ENCODE measurements around the gene MICU2. TPM values are rescaled to one million over a fixed set of nuclear protein-coding genes. Genes with fewer than 3 reads are reported as not detected.

The MICU2 gene, protein sequence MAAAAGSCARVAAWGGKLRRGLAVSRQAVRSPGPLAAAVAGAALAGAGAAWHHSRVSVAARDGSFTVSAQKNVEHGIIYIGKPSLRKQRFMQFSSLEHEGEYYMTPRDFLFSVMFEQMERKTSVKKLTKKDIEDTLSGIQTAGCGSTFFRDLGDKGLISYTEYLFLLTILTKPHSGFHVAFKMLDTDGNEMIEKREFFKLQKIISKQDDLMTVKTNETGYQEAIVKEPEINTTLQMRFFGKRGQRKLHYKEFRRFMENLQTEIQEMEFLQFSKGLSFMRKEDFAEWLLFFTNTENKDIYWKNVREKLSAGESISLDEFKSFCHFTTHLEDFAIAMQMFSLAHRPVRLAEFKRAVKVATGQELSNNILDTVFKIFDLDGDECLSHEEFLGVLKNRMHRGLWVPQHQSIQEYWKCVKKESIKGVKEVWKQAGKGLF
- total RNA-seq (10 to 100 TPM; 23.1 to 51.0 (median 37.5) TPM), polyA plus RNA-seq (100 to 1,000 TPM in 1 of 3 donors, 10 to 100 TPM in 2; 45.9 to 104 (median 68.5) TPM)

DNA sequence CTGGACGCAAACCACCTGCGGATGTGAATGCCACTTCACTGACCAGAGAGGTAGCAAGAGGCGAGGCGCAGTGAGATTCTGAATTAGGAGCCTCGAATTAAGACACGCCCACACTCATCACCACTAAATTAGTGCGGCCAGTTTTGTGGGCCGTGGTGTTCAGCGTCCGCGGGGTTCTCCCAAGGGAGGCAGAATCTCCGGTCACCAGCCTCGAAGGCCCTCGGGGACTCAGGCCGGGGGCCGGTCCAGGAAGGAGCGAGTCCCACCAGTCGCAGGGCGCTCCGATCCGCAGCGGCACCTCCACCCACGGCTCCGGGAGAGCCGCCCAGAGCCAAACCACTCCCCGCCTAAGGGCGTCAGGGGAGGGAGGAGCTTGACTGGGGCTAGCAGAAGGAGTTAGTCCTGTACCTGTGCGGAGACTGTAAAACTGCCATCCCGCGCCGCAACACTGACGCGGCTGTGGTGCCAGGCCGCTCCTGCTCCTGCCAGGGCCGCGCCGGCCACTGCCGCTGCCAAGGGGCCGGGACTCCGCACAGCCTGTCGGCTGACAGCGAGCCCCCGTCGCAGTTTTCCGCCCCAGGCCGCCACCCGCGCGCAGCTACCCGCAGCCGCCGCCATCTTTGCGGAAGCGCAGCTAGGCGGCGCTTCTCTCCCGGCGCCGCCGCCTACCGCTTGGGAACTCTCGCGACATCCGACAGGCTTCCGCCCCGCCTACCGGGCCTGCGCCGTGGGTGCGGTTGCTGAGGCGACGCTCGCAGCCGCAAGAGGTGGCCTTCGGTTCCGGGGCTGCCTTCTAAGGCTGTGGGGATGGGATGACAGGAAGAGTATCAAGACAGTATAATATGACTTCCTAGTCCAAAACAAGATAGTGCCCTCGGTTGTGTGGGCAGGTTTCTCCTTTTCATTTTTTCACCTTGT lies at the start of gene MICU2:
Gene MICU2 (minus strand): TSS at position 640 of the 918 bp plus-strand sequence. CDS start 22 bp downstream, at position 618.
- H3K36me3 ChIP-seq = no peaks in the 10 kb centered on the region
- intact Hi-C loops (cut with DNase I) = loop anchor here (10.0 kb wide), 2 partner anchors 429 to 1321 kb away; partner anchors contain the start of genes MRPL57 and SKA3
- H3K4me1 ChIP-seq = peaks cover 0 to 9% (median 7%) of the 10 kb centered on the region in 4 donors
- DNase-seq = peak; percentile 96
- WGBS, 2 donors = 0% methylated on average over 77 of the region's 77 CpGs
- H3K9me3 ChIP-seq = no peaks in the 10 kb centered on the region
- peak within 1 kb of the TSS; percentile 83 to 90 (median 89) for H3K4me3 ChIP-seq
- H3K27me3 ChIP-seq = no peaks in the 10 kb centered on the region
- peak within 1 kb of the TSS; percentile 97 to 99 (median 98) for H3K27ac ChIP-seq
- TF ChIP-seq EP300 (IDR thresholded peaks at IDR 0.05) = no peak
- peak; percentile 57 to 84 for TF ChIP-seq POLR2A (IDR thresholded peaks at IDR 0.05)
- TF ChIP-seq POLR2AphosphoS5 (IDR thresholded peaks at IDR 0.05) = peak in 3 of 4 donors; percentile 74 to 90 (median 88)
- TF ChIP-seq, protein P1, sequence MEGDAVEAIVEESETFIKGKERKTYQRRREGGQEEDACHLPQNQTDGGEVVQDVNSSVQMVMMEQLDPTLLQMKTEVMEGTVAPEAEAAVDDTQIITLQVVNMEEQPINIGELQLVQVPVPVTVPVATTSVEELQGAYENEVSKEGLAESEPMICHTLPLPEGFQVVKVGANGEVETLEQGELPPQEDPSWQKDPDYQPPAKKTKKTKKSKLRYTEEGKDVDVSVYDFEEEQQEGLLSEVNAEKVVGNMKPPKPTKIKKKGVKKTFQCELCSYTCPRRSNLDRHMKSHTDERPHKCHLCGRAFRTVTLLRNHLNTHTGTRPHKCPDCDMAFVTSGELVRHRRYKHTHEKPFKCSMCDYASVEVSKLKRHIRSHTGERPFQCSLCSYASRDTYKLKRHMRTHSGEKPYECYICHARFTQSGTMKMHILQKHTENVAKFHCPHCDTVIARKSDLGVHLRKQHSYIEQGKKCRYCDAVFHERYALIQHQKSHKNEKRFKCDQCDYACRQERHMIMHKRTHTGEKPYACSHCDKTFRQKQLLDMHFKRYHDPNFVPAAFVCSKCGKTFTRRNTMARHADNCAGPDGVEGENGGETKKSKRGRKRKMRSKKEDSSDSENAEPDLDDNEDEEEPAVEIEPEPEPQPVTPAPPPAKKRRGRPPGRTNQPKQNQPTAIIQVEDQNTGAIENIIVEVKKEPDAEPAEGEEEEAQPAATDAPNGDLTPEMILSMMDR (IDR thresholded peaks at IDR 0.05) = peak in 1 of 4 experiments; percentile 30

DNA sequence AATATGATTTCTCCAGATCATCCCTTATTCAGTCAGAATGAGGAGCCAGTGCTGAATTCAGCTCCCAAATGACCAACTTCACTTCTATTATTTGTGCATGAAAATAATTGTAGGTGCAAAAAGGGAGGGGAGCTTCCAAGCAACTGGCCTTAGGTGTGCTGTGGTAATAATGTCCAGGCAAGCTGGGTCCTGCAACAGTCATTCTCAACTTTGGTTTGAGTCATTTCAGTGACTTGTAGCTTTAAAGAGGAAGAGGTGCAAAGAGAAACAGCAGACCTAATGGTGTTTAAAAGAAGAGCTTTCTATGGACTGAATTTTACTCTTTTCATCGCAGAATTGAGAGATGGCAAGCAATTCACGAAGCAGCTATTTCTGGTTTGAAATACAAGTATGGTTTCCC lies 37.7 kb upstream of the MICU2 start:
- TF ChIP-seq EP300 (IDR thresholded peaks at IDR 0.05) (no peak), POLR2AphosphoS5 (IDR thresholded peaks at IDR 0.05) (no peak), POLR2A (IDR thresholded peaks at IDR 0.05) (no peak)
- TF ChIP-seq, protein P1 (IDR thresholded peaks at IDR 0.05) = no peak
- peaks cover 0 to 8% (median 0%) of the 10 kb centered on the region in 3 donors for H3K27me3 ChIP-seq
- intact Hi-C loops (cut with DNase I) = no loop called here
- H3K27ac ChIP-seq = no peak overlapping the region
- H3K4me3 ChIP-seq = no peak overlapping the region
- H3K36me3 ChIP-seq = no peaks in the 10 kb centered on the region
- H3K4me1 ChIP-seq = no peaks in the 10 kb centered on the region
- 91 to 97% methylated on average over 2 of the region's 2 CpGs for WGBS, 2 donors
- no peak for DNase-seq
- no peaks in the 10 kb centered on the region for H3K9me3 ChIP-seq

DNA sequence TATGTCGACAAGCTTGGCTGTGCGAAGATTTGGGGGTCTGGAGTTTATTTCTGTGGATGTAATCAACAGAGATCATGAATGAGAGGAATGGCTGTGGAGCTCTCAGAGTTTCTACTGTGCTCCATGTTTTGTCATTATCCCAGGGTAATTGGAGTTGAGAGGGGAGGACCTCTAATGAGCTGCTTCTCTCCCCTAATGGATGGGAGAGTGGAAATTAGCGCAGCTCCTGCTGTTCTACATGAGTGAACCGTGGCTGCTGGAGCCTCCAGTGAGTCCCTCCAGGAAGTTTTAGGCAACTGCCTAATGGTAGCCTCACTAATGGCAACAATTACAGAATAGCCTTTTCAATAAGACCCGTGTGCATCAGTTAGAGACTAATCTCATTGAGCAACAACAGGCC lies 35.6 kb upstream of the MICU2 start:
- H3K27ac ChIP-seq = no peak overlapping the region
- TF ChIP-seq, protein P1 (IDR thresholded peaks at IDR 0.05) = no peak
- TF ChIP-seq POLR2A (IDR thresholded peaks at IDR 0.05) (no peak), POLR2AphosphoS5 (IDR thresholded peaks at IDR 0.05) (no peak), EP300 (IDR thresholded peaks at IDR 0.05) (no peak)
- H3K4me3 ChIP-seq = no peak overlapping the region
- H3K27me3 ChIP-seq = peaks cover 0 to 8% (median 0%) of the 10 kb centered on the region in 3 donors
- DNase-seq = no peak
- intact Hi-C loops (cut with DNase I) = loop anchor here (2.0 kb wide), 1 partner anchor 639 kb away; no protein-coding TSS in a partner anchor
- H3K9me3 ChIP-seq = no peaks in the 10 kb centered on the region
- no peaks in the 10 kb centered on the region for H3K36me3 ChIP-seq
- 81 to 89% methylated on average over 5 of the region's 5 CpGs for whole genome bisulfite sequencing, 2 donors
- H3K4me1 ChIP-seq = no peaks in the 10 kb centered on the region

DNA sequence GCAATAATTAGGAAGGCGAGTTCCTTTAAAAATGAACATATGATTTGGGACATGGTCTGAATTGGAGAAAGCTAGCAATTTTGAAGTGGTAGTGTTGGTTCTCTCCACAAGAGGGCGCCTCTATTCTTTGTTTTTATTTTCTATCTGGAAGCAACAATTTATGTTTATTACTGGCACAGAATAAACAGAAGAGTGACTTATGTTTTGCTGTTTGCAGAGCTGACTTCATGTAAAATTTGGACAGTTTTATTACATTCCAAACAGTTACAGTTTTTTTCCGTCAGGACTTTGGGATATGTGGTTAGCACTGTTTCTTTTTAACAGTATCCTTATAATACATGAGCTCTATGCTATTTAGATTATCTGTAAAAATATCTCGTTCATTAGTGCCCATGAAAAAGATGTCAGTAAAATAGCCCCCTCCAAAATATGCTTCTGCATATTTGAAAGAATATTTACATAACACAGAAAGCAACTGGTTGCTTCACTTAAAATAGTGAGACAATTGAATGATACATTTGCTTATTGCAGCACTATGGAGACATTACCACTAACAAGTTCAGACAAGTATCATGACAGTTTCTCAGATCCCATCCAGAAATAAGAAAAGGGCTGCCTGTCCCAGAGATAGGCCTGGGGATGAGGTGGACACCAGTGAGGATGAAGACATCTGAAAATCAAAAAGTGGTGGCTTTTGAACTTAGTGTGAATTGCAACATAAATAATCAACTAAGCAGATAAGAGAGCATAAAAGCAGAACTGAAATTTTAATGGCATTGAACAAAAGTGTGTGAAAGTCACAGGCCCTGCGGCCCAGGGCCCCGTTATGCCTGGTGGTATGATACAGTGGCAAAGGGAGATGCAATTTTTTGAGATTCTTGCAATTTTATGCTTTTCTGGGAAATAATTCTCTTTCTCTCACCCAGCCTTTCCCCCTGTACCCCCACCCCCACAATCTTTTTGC lies 34.6 kb upstream of the MICU2 start:
- intact Hi-C loops (cut with DNase I) = loop anchor here (2.0 kb wide), 1 partner anchor 640 kb away; no protein-coding TSS in a partner anchor
- TF ChIP-seq, protein P1 (IDR thresholded peaks at IDR 0.05) = peak in 3 of 4 experiments; percentile 38 to 77 (median 73)
- TF ChIP-seq POLR2AphosphoS5 (IDR thresholded peaks at IDR 0.05) = no peak
- 30 to 43% methylated on average over 6 of the region's 6 CpGs for WGBS, 2 donors

More for the DNA sequence above, 34.6 kb upstream of the MICU2 start:
- Histone ChIP-seq H3K27ac (no peak overlapping the region), H3K4me1 (no peaks in the 10 kb centered on the region), H3K4me3 (no peak overlapping the region), H3K36me3 (no peaks in the 10 kb centered on the region), H3K9me3 (no peaks in the 10 kb centered on the region), H3K27me3 (peaks cover 0 to 8% (median 0%) of the 10 kb centered on the region in 3 donors)
- DNase-seq = no peak
